ENCODE results near the gene CDC45.

DNA sequence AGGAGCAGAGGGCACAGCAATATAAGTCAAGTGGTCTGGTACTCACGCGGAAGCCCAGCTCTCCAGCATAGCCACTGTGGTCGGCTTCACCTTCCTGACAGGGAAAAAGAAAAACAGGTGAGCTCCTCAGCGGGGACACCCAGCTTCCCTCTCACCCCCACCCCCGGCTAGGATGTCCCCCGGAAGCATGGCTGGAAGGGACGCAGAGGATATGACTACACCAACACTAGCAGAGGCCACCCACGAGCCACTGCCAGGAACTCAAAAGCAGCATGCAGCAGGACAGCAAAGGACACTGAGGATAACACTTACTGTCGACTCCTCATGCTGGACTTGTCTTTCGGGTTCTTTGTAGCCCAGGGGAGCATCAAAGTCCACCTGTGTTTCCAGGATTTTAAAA lies 23.2 kb upstream of the CDC45 start:
- no peak for TF ChIP-seq GATA3 (IDR thresholded peaks at IDR 0.05; ENCODE audit: low read depth, low read length)
- TF ChIP-seq GATA2 (IDR thresholded peaks at IDR 0.05; ENCODE audit: low read depth, low read length), result no peak

Data from SH-SY5Y (cell line).